SIG-M5 treated with dmso at 0.1 percent for 504 hours (cell line): ENCODE measurements around the gene FAM107B.

Source experiments
- DNase-seq: peaks from one replicate; lab custom pipeline; 2025; ENCODE audit not compliant: unreplicated experiment; lab: John Stamatoyannopoulos, UW

The FAM107B gene

GRCh38 chr10:14510346-14510745 is 264.4 kb downstream of the FAM107B start:
- no peak for DNase-seq

- no peak for DNase-seq
Measured at GRCh38 chr10:14508725-14509124, 266.0 kb downstream of the FAM107B start.

GRCh38 chr10:14507781-14508180 is 266.9 kb downstream of the FAM107B start:
- no peak for DNase-seq

- no peak for DNase-seq
Measured at GRCh38 chr10:14507176-14507575, 267.5 kb downstream of the FAM107B start.

GRCh38 chr10:14502431-14502830 is 272.3 kb downstream of the FAM107B start:
- no peak for DNase-seq

GRCh38 chr10:14500172-14500765 is 274.4 kb downstream of the FAM107B start:
- DNase-seq: no peak

GRCh38 chr10:14499601-14499904 is 275.1 kb downstream of the FAM107B start:
- DNase-seq: no peak

- no peak for DNase-seq
Measured at GRCh38 chr10:14498326-14498725, 276.4 kb downstream of the FAM107B start.

- no peak for DNase-seq
Measured at GRCh38 chr10:14491811-14492210, 282.9 kb downstream of the FAM107B start.

- DNase-seq: no peak
Measured at GRCh38 chr10:14489522-14490177, 285.0 kb downstream of the FAM107B start.

GRCh38 chr10:14487488-14487883 is 287.2 kb downstream of the FAM107B start:
- DNase-seq: no peak

GRCh38 chr10:14486777-14487487 is 287.8 kb downstream of the FAM107B start:
- no peak for DNase-seq

- DNase-seq: no peak
Measured at GRCh38 chr10:14485986-14486385, 288.7 kb downstream of the FAM107B start.

- no peak for DNase-seq
Measured at GRCh38 chr10:14483417-14483816, 291.3 kb downstream of the FAM107B start.

- no peak for DNase-seq
Measured at GRCh38 chr10:14481752-14482151, 292.9 kb downstream of the FAM107B start.

- DNase-seq: peak; percentile 2
Measured at GRCh38 chr10:14481014-14481413, 293.7 kb downstream of the FAM107B start.

- DNase-seq: peak; percentile 22
Measured at GRCh38 chr10:14478604-14479003, 296.1 kb downstream of the FAM107B start.

GRCh38 chr10:14478201-14478600 is 296.5 kb downstream of the FAM107B start:
- no peak for DNase-seq

GRCh38 chr10:14477408-14477710 is 297.3 kb downstream of the FAM107B start:
- no peak for DNase-seq

GRCh38 chr10:14476641-14477407 is 297.9 kb downstream of the FAM107B start:
- DNase-seq: no peak

GRCh38 chr10:14476006-14476405 is 298.7 kb downstream of the FAM107B start:
- DNase-seq: no peak

GRCh38 chr10:14474656-14475055 is 300.0 kb downstream of the FAM107B start:
- DNase-seq: no peak
